Measurements from ENCODE around the gene CAB39.

Gene CAB39

GRCh38 chr2:230712443-230713330 lies at the start of gene CAB39:
Gene CAB39 (plus strand): TSS chr2:230712842. CDS start chr2:230760002, 47,160 bp downstream.
- no peaks in the 10 kb centered on the region for H3K27me3 ChIP-seq (ENCODE audit: insufficient read depth, low read depth, severe bottlenecking)
- peaks cover 6% of the 10 kb centered on the region; the same call in 1 of the 2 replicates for H3K36me3 ChIP-seq
- H3K9me3 ChIP-seq (ENCODE audit: severe bottlenecking), result no peaks in the 10 kb centered on the region
- DNase-seq, result peak; percentile 83
- peak within 1 kb of the TSS; percentile 94 for H3K4me3 ChIP-seq (ENCODE audit: low read depth, low read length)
- peak; percentile 85 for TF ChIP-seq CTCF (IDR thresholded peaks at IDR 0.05; ENCODE audit: low read depth, low read length)
- H3K27ac ChIP-seq, result peak within 1 kb of the TSS; percentile 73

GRCh38 chr2:230664128-230664527 lies 48.5 kb upstream of the CAB39 start:
- no peak overlapping the region for H3K4me3 ChIP-seq (ENCODE audit: low read depth, low read length)
- no peak for DNase-seq
- H3K36me3 ChIP-seq, result no peaks in the 10 kb centered on the region
- no peaks in the 10 kb centered on the region for H3K9me3 ChIP-seq (ENCODE audit: severe bottlenecking)
- H3K27me3 ChIP-seq (ENCODE audit: insufficient read depth, low read depth, severe bottlenecking), result no peaks in the 10 kb centered on the region
- no peak for TF ChIP-seq CTCF (IDR thresholded peaks at IDR 0.05; ENCODE audit: low read depth, low read length)
- no peak overlapping the region for H3K27ac ChIP-seq

GRCh38 chr2:230664844-230665243 lies 47.8 kb upstream of the CAB39 start:
- Histone ChIP-seq H3K27ac (no peak overlapping the region), H3K36me3 (no peaks in the 10 kb centered on the region), H3K27me3 (ENCODE audit: insufficient read depth, low read depth, severe bottlenecking) (no peaks in the 10 kb centered on the region), H3K4me3 (ENCODE audit: low read depth, low read length) (no peak overlapping the region), H3K9me3 (ENCODE audit: severe bottlenecking) (no peaks in the 10 kb centered on the region)
- TF ChIP-seq CTCF (IDR thresholded peaks at IDR 0.05; ENCODE audit: low read depth, low read length), result no peak
- DNase-seq, result no peak

GRCh38 chr2:230665263-230665691 lies 47.4 kb upstream of the CAB39 start:
- no peak overlapping the region for H3K27ac ChIP-seq
- no peaks in the 10 kb centered on the region for H3K36me3 ChIP-seq
- H3K9me3 ChIP-seq (ENCODE audit: severe bottlenecking), result no peaks in the 10 kb centered on the region
- H3K27me3 ChIP-seq (ENCODE audit: insufficient read depth, low read depth, severe bottlenecking), result no peaks in the 10 kb centered on the region
- no peak for DNase-seq
- H3K4me3 ChIP-seq (ENCODE audit: low read depth, low read length), result no peak overlapping the region
- TF ChIP-seq CTCF (IDR thresholded peaks at IDR 0.05; ENCODE audit: low read depth, low read length), result no peak

- TF ChIP-seq CTCF (IDR thresholded peaks at IDR 0.05; ENCODE audit: low read depth, low read length), result no peak
These were observed 46.2 kb upstream of the CAB39 start for GRCh38 chr2:230666446-230666845.

More at GRCh38 chr2:230666446-230666845, 46.2 kb upstream of the CAB39 start:
- no peak for DNase-seq
- no peak overlapping the region for H3K4me3 ChIP-seq (ENCODE audit: low read depth, low read length)
- no peaks in the 10 kb centered on the region for H3K36me3 ChIP-seq
- H3K27me3 ChIP-seq (ENCODE audit: insufficient read depth, low read depth, severe bottlenecking), result no peaks in the 10 kb centered on the region
- H3K9me3 ChIP-seq (ENCODE audit: severe bottlenecking), result no peaks in the 10 kb centered on the region
- H3K27ac ChIP-seq, result no peak overlapping the region

Measured in WERI-Rb-1 (cell line).